ENCODE data around the gene ZNF616. TPM values are rescaled to one million over a fixed set of nuclear protein-coding genes. Genes with fewer than 3 reads are reported as not detected.
A peak's percentile ranks its signal among the peaks of the same experiment; 100 is the strongest.

The ZNF616 gene
- 1 to 10 TPM; 1.4 to 1.7 TPM for polyA plus RNA-seq

GRCh38 chr19:52139252-52140031, at the start of gene ZNF616:
TSS of gene ZNF616 (minus strand) at chr19:52139938. CDS start at chr19:52130512, 9,426 bp downstream.
- peak within 1 kb of the TSS; percentile 75 to 83 for H3K4me3 ChIP-seq (ENCODE audit: low read depth in 1 of 2, low read length in 2 of 2)

DNA sequence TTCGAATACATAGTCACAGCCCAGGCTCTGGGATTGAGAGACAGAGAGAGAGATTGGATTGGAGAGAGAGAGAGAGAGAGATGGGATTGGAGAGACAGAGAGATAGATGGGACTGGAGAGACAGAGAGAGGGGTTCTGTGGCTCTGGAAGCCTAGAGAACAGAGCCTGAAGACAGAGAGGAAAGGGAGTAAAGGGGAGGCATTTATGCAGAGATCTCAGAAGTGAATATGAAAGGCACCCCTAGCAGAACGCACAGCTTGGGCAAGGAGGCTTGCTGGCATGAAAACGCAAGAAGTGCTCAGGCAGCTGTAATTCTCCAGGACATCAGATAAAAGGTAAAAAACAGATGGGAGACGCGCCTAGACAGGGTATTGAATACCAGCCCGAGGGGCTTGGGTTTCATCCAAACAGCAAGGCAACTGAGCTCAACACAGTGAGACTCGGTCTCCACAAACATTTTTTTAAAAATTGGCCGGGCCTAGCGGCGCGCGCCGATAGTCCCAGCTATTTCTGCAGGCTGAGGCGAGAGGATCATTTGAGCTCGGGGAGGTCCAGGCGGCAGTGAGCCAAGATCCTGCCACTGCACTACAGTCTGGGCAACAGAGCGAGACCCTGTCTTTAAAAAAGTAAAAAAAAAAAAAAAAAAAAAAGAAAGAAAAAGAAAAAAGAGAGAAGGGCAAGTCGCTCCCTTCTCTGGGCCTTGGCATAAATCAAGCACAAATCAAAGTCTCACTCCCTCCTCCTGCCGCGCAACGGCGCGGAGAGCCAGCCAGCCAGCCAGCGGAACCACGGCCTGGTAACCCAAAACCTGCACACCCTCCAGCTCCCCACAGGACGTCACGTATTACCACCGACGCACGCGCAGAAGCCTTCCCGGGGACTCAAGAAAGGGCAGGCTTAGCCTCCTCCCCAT, 49.3 kb upstream of the ZNF616 start:
- 2 to 3% methylated on average over 32 of the region's 32 CpGs for WGBS, 2 donors
- H3K27ac ChIP-seq (ENCODE audit: low read depth in 2 of 2, low read length in 1 of 2) = peak overlapping the region; percentile 87 to 95
- H3K4me1 ChIP-seq (ENCODE audit: control insufficient read depth in 2 of 2, insufficient read depth in 2 of 2, low read length in 1 of 2) = peaks cover 0 to 7% of the 10 kb centered on the region in 2 donors
- H3K9me3 ChIP-seq (ENCODE audit: control insufficient read depth in 2 of 2, insufficient read depth in 1 of 2, low read depth in 1 of 2, low read length in 1 of 2) = no peaks in the 10 kb centered on the region
- H3K36me3 ChIP-seq (ENCODE audit: control insufficient read depth in 2 of 2, insufficient read depth in 2 of 2, low read length in 1 of 2) = peaks cover 0 to under 1% of the 10 kb centered on the region in 2 donors
- H3K27me3 ChIP-seq (ENCODE audit: control insufficient read depth in 1 of 2, insufficient read depth in 2 of 2, low read length in 2 of 2) = no peaks in the 10 kb centered on the region
- H3K4me3 ChIP-seq (ENCODE audit: low read depth in 1 of 2, low read length in 2 of 2) = peak overlapping the region; percentile 13 to 57

More at GRCh38 chr19:52139252-52140031, at the start of gene ZNF616:
- no peaks in the 10 kb centered on the region for H3K36me3 ChIP-seq (ENCODE audit: control insufficient read depth in 2 of 2, insufficient read depth in 2 of 2, low read length in 1 of 2)
- peak within 1 kb of the TSS; percentile 96 for H3K27ac ChIP-seq (ENCODE audit: low read depth in 2 of 2, low read length in 1 of 2)
- WGBS, 2 donors = 0 to 1% methylated on average over 48 to 49 of the region's 49 CpGs
- H3K4me1 ChIP-seq (ENCODE audit: control insufficient read depth in 2 of 2, insufficient read depth in 2 of 2, low read length in 1 of 2) = no peaks in the 10 kb centered on the region
- H3K27me3 ChIP-seq (ENCODE audit: control insufficient read depth in 1 of 2, insufficient read depth in 2 of 2, low read length in 2 of 2) = no peaks in the 10 kb centered on the region
- H3K9me3 ChIP-seq (ENCODE audit: control insufficient read depth in 2 of 2, insufficient read depth in 1 of 2, low read depth in 1 of 2, low read length in 1 of 2) = peaks cover 0 to 5% of the 10 kb centered on the region in 2 donors

DNA sequence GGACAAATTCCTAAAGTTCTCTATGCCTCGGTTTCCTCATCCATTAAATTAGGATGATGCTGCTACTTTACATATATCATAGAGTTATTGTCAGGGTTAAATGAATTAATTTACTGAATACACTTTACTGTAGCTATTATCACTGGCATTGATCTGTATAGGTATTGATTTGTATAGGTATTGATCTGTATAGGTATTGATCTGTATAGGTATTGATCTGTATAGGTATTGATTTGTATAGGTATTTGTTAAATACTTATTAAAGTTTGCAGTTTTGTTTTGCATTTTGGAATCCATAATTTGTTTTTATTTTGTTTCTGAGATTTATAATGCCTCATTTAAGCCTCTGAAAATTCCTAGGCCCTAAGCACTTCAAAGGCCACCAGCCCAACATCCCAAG, 47.7 kb upstream of the ZNF616 start:
- H3K4me1 ChIP-seq (ENCODE audit: control insufficient read depth in 2 of 2, insufficient read depth in 2 of 2, low read length in 1 of 2) = peaks cover 0 to 6% of the 10 kb centered on the region in 2 donors
- no peak overlapping the region for H3K27ac ChIP-seq (ENCODE audit: low read depth in 2 of 2, low read length in 1 of 2)
- H3K36me3 ChIP-seq (ENCODE audit: control insufficient read depth in 2 of 2, insufficient read depth in 2 of 2, low read length in 1 of 2) = no peaks in the 10 kb centered on the region
- WGBS, 2 donors = 97 to 98% methylated on average over 1 of the region's 1 CpG
- no peaks in the 10 kb centered on the region for H3K9me3 ChIP-seq (ENCODE audit: control insufficient read depth in 2 of 2, insufficient read depth in 1 of 2, low read depth in 1 of 2, low read length in 1 of 2)
- H3K4me3 ChIP-seq (ENCODE audit: low read depth in 1 of 2, low read length in 2 of 2) = no peak overlapping the region
- no peaks in the 10 kb centered on the region for H3K27me3 ChIP-seq (ENCODE audit: control insufficient read depth in 1 of 2, insufficient read depth in 2 of 2, low read length in 2 of 2)

- 65 to 76% methylated on average over 10 of the region's 10 CpGs for WGBS, 2 donors
These were observed 36.8 kb upstream of the ZNF616 start for GRCh38 chr19:52176574-52176973.

DNA sequence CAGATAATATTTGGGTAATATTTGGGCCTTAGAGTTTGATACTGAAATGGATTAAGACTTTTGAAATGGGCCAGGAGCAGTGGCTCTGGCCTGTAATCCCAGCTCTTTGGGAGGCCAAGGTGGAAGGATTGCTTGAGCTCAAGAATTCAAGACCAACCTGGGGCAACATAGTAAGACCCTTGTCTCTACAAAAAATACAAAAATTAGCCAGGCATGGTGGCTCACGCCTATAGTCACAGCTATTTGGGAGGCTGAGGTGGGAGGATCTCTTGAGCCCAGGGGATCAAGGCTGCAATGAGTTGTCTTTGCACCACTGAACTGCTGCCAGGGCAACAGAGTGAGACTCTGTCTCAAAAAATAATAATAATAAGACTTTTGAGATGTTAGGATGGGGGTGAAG, 32.6 kb upstream of the ZNF616 start:
- H3K4me1 ChIP-seq (ENCODE audit: control insufficient read depth in 2 of 2, insufficient read depth in 2 of 2, low read length in 1 of 2) = no peaks in the 10 kb centered on the region
- H3K9me3 ChIP-seq (ENCODE audit: control insufficient read depth in 2 of 2, insufficient read depth in 1 of 2, low read depth in 1 of 2, low read length in 1 of 2) = peaks cover 0 to 4% of the 10 kb centered on the region in 2 donors
- WGBS, 2 donors = 96% methylated on average over 1 of the region's 1 CpG
- no peak overlapping the region for H3K27ac ChIP-seq (ENCODE audit: low read depth in 2 of 2, low read length in 1 of 2)
- H3K4me3 ChIP-seq (ENCODE audit: low read depth in 1 of 2, low read length in 2 of 2) = no peak overlapping the region
- H3K36me3 ChIP-seq (ENCODE audit: control insufficient read depth in 2 of 2, insufficient read depth in 2 of 2, low read length in 1 of 2) = peaks cover 0 to 5% of the 10 kb centered on the region in 2 donors
- H3K27me3 ChIP-seq (ENCODE audit: control insufficient read depth in 1 of 2, insufficient read depth in 2 of 2, low read length in 2 of 2) = no peaks in the 10 kb centered on the region

More at GRCh38 chr19:52176574-52176973, 36.8 kb upstream of the ZNF616 start:
- H3K4me3 ChIP-seq (ENCODE audit: low read depth in 1 of 2, low read length in 2 of 2) = no peak overlapping the region
- H3K36me3 ChIP-seq (ENCODE audit: control insufficient read depth in 2 of 2, insufficient read depth in 2 of 2, low read length in 1 of 2) = no peaks in the 10 kb centered on the region
- no peaks in the 10 kb centered on the region for H3K9me3 ChIP-seq (ENCODE audit: control insufficient read depth in 2 of 2, insufficient read depth in 1 of 2, low read depth in 1 of 2, low read length in 1 of 2)
- H3K4me1 ChIP-seq (ENCODE audit: control insufficient read depth in 2 of 2, insufficient read depth in 2 of 2, low read length in 1 of 2) = no peaks in the 10 kb centered on the region
- H3K27me3 ChIP-seq (ENCODE audit: control insufficient read depth in 1 of 2, insufficient read depth in 2 of 2, low read length in 2 of 2) = no peaks in the 10 kb centered on the region
- H3K27ac ChIP-seq (ENCODE audit: low read depth in 2 of 2, low read length in 1 of 2) = no peak overlapping the region

DNA sequence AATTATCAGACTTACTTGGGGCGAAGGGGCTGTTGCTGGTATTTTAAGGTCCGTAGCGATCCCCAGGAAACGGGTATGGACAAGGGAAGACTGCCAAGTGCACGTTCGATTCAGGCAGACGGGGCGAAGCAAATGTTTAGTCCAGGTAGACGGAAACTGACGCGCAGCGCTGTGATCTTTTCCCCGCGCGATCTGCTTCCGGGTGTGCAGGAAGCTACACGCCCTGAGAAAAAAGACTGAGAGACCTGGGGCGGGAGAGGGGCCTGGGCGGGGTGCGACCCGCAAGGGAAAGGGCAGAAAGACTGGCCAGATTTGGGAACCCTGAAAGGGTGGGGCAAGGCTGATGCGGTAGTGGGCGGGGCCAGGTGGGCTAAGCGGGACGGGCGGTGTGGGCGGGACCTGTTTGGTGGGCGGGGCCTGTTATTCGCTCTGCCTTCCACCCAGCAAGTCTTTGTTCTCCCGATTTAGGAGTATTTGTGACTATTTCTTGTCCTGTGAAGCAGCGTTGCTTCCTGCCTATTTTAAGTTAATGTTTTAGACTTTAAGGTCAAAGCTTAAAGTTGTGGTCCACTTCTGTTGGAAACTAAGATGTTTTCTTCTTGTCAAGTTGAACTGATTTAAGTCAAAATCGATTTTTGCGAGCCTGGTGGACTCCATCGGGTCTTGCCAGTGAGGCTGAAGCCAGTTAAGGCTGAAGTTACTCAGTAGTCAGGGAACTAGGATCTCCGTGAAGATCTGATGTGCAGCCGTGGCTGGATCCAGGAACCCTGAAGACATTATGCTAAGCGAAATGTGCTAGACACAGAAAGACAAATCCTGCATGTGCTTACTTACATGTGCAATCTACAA, 31.8 kb upstream of the ZNF616 start, which contains the start of gene ZNF836:
ZNF836 (minus strand) TSS at position 301 of the 849 bp plus-strand sequence. CDS start 3,549 bp downstream, outside the sequence.
- H3K4me3 ChIP-seq (ENCODE audit: low read depth in 1 of 2, low read length in 2 of 2) = peak within 1 kb of the TSS; percentile 78 to 81
- H3K27me3 ChIP-seq (ENCODE audit: control insufficient read depth in 1 of 2, insufficient read depth in 2 of 2, low read length in 2 of 2) = no peaks in the 10 kb centered on the region
- H3K36me3 ChIP-seq (ENCODE audit: control insufficient read depth in 2 of 2, insufficient read depth in 2 of 2, low read length in 1 of 2) = peaks cover 0 to 5% of the 10 kb centered on the region in 2 donors
- H3K27ac ChIP-seq (ENCODE audit: low read depth in 2 of 2, low read length in 1 of 2) = peak within 1 kb of the TSS; percentile 77 to 93
- H3K9me3 ChIP-seq (ENCODE audit: control insufficient read depth in 2 of 2, insufficient read depth in 1 of 2, low read depth in 1 of 2, low read length in 1 of 2) = peaks cover 0 to 4% of the 10 kb centered on the region in 2 donors
- 6 to 7% methylated on average over 35 to 37 of the region's 37 CpGs for WGBS, 2 donors
- H3K4me1 ChIP-seq (ENCODE audit: control insufficient read depth in 2 of 2, insufficient read depth in 2 of 2, low read length in 1 of 2) = no peaks in the 10 kb centered on the region

DNA sequence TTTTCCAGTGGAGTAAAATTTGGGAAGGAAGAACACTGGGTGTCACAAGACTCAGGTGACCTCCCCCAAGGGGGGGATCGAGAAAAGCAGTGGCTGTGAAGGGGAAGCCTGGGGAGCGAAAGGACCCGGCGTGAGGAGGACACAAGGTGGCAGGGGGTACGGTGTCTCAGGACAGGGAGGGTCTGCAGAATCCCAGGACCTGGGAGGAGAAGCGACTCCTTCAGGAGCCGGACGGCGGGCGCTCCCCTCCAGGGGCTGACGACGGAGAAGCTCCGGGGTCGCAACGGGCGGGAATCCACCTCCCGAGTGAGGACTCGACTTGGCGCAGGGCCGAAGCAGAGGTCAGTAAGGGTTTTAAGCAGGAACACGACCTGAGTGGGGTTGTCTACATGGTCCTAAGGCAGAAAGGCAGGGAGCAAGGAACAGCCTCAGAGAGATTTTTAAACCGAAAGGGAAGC, 31.2 kb upstream of the ZNF616 start:
- Histone ChIP-seq H3K27ac (ENCODE audit: low read depth in 2 of 2, low read length in 1 of 2) (peak overlapping the region; percentile 77 to 93), H3K27me3 (ENCODE audit: control insufficient read depth in 1 of 2, insufficient read depth in 2 of 2, low read length in 2 of 2) (no peaks in the 10 kb centered on the region), H3K4me3 (ENCODE audit: low read depth in 1 of 2, low read length in 2 of 2) (peak overlapping the region; percentile 78 to 81), H3K9me3 (ENCODE audit: control insufficient read depth in 2 of 2, insufficient read depth in 1 of 2, low read depth in 1 of 2, low read length in 1 of 2) (peaks cover 0 to 4% of the 10 kb centered on the region in 2 donors), H3K4me1 (ENCODE audit: control insufficient read depth in 2 of 2, insufficient read depth in 2 of 2, low read length in 1 of 2) (no peaks in the 10 kb centered on the region), H3K36me3 (ENCODE audit: control insufficient read depth in 2 of 2, insufficient read depth in 2 of 2, low read length in 1 of 2) (peaks cover 0 to 5% of the 10 kb centered on the region in 2 donors)
- WGBS, 2 donors = 1% methylated on average over 22 of the region's 22 CpGs

DNA sequence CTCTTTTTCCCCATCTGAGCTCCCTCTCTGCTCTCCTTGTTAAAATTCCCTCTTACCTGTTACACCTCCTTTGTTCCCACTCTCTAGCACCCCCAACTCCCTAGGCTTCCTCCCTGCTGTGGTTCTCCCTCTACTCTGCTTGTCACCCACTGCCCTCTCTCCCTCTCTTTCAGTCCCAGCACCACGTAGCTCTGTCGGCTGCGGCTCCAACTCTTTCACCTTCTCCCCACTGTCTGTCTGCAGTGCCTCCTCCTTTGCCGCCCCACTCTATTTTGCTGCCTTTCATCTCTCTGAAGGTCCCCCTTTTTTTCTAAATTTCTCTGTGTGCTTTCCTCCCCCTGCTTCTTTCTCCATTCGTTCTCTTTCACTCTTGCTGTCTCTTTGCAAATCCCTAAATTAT, 30.6 kb upstream of the ZNF616 start:
- Histone ChIP-seq H3K4me1 (ENCODE audit: control insufficient read depth in 2 of 2, insufficient read depth in 2 of 2, low read length in 1 of 2) (no peaks in the 10 kb centered on the region), H3K9me3 (ENCODE audit: control insufficient read depth in 2 of 2, insufficient read depth in 1 of 2, low read depth in 1 of 2, low read length in 1 of 2) (peaks cover 0 to 6% of the 10 kb centered on the region in 2 donors), H3K36me3 (ENCODE audit: control insufficient read depth in 2 of 2, insufficient read depth in 2 of 2, low read length in 1 of 2) (peaks cover 2 to 8% of the 10 kb centered on the region in 2 donors), H3K4me3 (ENCODE audit: low read depth in 1 of 2, low read length in 2 of 2) (peak overlapping the region; percentile 78 to 81), H3K27ac (ENCODE audit: low read depth in 2 of 2, low read length in 1 of 2) (peak overlapping the region; percentile 6 to 77), H3K27me3 (ENCODE audit: control insufficient read depth in 1 of 2, insufficient read depth in 2 of 2, low read length in 2 of 2) (no peaks in the 10 kb centered on the region)
- WGBS, 2 donors = 6 to 9% methylated on average over 5 of the region's 5 CpGs

Measured in esophagus (tissue), 2 donors.